ENCODE data around the gene GLB1L2.

GLB1L2 gene

GRCh38 chr11:134362192-134362901, 30.6 kb downstream of the GLB1L2 start:
- TF ChIP-seq TAF1 (IDR thresholded peaks at IDR 0.05; ENCODE audit: low read depth, low read length) (no peak), POLR2A (IDR thresholded peaks at IDR 0.05; ENCODE audit: low read depth, low read length) (no peak), SPI1 (IDR thresholded peaks at IDR 0.05; ENCODE audit: low read depth, low read length) (no peak), PAX5 (IDR thresholded peaks at IDR 0.05; ENCODE audit: insufficient read depth, low read length, severe bottlenecking) (no peak), POU2F2 (IDR thresholded peaks at IDR 0.05; ENCODE audit: low read depth, low read length) (no peak), POLR2AphosphoS5 (IDR thresholded peaks at IDR 0.05; ENCODE audit: low read depth, low read length) (no peak)
- DNase-seq (ENCODE audit: insufficient read length, low spot score) (no peak), FAIRE-seq (no peak)

DNA sequence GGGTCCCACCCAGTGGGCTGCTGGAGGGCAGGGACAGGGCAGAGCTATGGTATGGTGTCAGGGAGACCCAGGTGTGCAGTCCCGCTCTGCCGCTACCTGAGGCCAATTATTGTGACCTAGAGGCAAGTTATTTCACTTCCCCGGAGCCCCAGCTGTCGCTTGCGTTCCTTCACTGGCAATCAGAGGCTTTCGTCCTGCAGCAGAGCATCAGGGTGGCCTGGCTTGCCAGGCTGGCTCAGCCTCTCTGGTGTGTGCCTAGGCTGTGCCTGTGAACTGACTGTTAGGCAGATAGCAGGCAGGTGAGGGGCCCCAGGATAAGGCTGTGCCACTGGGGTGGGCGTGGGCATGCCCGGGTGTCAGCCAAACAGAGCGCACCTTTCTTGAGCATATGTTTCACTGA, 31.4 kb downstream of the GLB1L2 start:
- FAIRE-seq = no peak
- no peak for TF ChIP-seq TAF1 (IDR thresholded peaks at IDR 0.05; ENCODE audit: low read depth, low read length)
- TF ChIP-seq PAX5 (IDR thresholded peaks at IDR 0.05; ENCODE audit: insufficient read depth, low read length, severe bottlenecking) = no peak
- TF ChIP-seq POLR2AphosphoS5 (IDR thresholded peaks at IDR 0.05; ENCODE audit: low read depth, low read length) = no peak
- TF ChIP-seq POLR2A (IDR thresholded peaks at IDR 0.05; ENCODE audit: low read depth, low read length) = no peak
- TF ChIP-seq SPI1 (IDR thresholded peaks at IDR 0.05; ENCODE audit: low read depth, low read length) = no peak
- no peak for TF ChIP-seq POU2F2 (IDR thresholded peaks at IDR 0.05; ENCODE audit: low read depth, low read length)
- DNase-seq (ENCODE audit: insufficient read length, low spot score) = no peak

- DNase-seq (ENCODE audit: insufficient read length, low spot score) (no peak), FAIRE-seq (no peak)
- no peak for TF ChIP-seq POLR2AphosphoS5 (IDR thresholded peaks at IDR 0.05; ENCODE audit: low read depth, low read length)
- TF ChIP-seq POU2F2 (IDR thresholded peaks at IDR 0.05; ENCODE audit: low read depth, low read length) = no peak
- TF ChIP-seq PAX5 (IDR thresholded peaks at IDR 0.05; ENCODE audit: insufficient read depth, low read length, severe bottlenecking) = no peak
- no peak for TF ChIP-seq SPI1 (IDR thresholded peaks at IDR 0.05; ENCODE audit: low read depth, low read length)
- no peak for TF ChIP-seq POLR2A (IDR thresholded peaks at IDR 0.05; ENCODE audit: low read depth, low read length)
- no peak for TF ChIP-seq TAF1 (IDR thresholded peaks at IDR 0.05; ENCODE audit: low read depth, low read length)
Measured at GRCh38 chr11:134363592-134363991, 31.8 kb downstream of the GLB1L2 start.

DNA sequence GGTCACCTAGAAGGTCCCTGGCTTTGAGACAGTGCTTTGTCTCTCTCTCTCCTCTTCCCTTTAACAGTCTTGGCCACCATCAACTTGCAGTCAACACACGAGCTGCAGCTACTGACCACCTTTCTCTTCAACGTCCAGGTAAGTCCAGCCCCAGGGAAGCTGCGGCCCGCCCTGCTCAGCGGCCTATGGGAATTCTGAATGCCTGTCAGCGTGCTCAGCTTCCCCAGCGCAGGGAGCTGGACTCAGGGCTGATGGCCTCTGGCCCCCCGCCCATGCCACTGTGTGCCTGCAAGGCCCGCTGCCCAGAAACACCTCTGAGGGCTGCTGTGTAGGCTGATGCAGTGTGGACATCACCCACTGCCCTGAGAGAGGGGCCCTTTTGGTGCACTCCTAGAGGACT, 32.5 kb downstream of the GLB1L2 start:
- FAIRE-seq = no peak
- DNase-seq (ENCODE audit: insufficient read length, low spot score) = no peak

GRCh38 chr11:134365011-134365925, 33.5 kb downstream of the GLB1L2 start:
- TF ChIP-seq SPI1 (IDR thresholded peaks at IDR 0.05; ENCODE audit: low read depth, low read length) = no peak
- TF ChIP-seq POLR2AphosphoS5 (IDR thresholded peaks at IDR 0.05; ENCODE audit: low read depth, low read length) = no peak
- TF ChIP-seq POU2F2 (IDR thresholded peaks at IDR 0.05; ENCODE audit: low read depth, low read length) = no peak
- TF ChIP-seq POLR2A (IDR thresholded peaks at IDR 0.05; ENCODE audit: low read depth, low read length) = no peak
- TF ChIP-seq PAX5 (IDR thresholded peaks at IDR 0.05; ENCODE audit: insufficient read depth, low read length, severe bottlenecking) = no peak
- no peak for TF ChIP-seq TAF1 (IDR thresholded peaks at IDR 0.05; ENCODE audit: low read depth, low read length)
- FAIRE-seq (no peak), DNase-seq (ENCODE audit: insufficient read length, low spot score) (no peak)

More for the DNA sequence above, 32.5 kb downstream of the GLB1L2 start:
- TF ChIP-seq POLR2AphosphoS5 (IDR thresholded peaks at IDR 0.05; ENCODE audit: low read depth, low read length) = no peak
- no peak for TF ChIP-seq SPI1 (IDR thresholded peaks at IDR 0.05; ENCODE audit: low read depth, low read length)
- no peak for TF ChIP-seq TAF1 (IDR thresholded peaks at IDR 0.05; ENCODE audit: low read depth, low read length)
- TF ChIP-seq POU2F2 (IDR thresholded peaks at IDR 0.05; ENCODE audit: low read depth, low read length) = no peak
- no peak for TF ChIP-seq POLR2A (IDR thresholded peaks at IDR 0.05; ENCODE audit: low read depth, low read length)
- TF ChIP-seq PAX5 (IDR thresholded peaks at IDR 0.05; ENCODE audit: insufficient read depth, low read length, severe bottlenecking) = no peak

DNA sequence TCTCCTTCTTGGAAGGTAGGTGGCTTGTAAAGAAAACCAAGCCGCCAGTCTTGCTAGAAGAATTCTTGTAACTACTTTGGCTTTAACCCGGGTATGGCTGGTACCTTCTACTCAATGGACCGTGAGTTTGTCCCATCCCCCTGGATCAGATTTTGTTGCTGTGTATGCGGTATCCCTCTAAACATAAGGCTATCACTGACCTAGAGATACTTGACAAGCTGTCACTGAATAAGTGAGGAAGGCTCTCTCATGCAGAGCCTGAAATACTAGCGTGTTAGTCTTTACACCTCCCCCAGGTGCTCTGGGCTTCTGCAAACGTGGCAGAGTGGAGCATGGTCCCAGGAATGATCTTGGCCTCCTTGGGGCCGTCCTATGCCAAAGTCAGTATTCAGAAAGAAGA, 34.5 kb downstream of the GLB1L2 start:
- no peak for TF ChIP-seq PAX5 (IDR thresholded peaks at IDR 0.05; ENCODE audit: insufficient read depth, low read length, severe bottlenecking)
- TF ChIP-seq POU2F2 (IDR thresholded peaks at IDR 0.05; ENCODE audit: low read depth, low read length) = no peak
- no peak for TF ChIP-seq TAF1 (IDR thresholded peaks at IDR 0.05; ENCODE audit: low read depth, low read length)
- TF ChIP-seq POLR2AphosphoS5 (IDR thresholded peaks at IDR 0.05; ENCODE audit: low read depth, low read length) = no peak
- no peak for TF ChIP-seq SPI1 (IDR thresholded peaks at IDR 0.05; ENCODE audit: low read depth, low read length)
- TF ChIP-seq POLR2A (IDR thresholded peaks at IDR 0.05; ENCODE audit: low read depth, low read length) = no peak
- no peak for FAIRE-seq
- no peak for DNase-seq (ENCODE audit: insufficient read length, low spot score)

DNA sequence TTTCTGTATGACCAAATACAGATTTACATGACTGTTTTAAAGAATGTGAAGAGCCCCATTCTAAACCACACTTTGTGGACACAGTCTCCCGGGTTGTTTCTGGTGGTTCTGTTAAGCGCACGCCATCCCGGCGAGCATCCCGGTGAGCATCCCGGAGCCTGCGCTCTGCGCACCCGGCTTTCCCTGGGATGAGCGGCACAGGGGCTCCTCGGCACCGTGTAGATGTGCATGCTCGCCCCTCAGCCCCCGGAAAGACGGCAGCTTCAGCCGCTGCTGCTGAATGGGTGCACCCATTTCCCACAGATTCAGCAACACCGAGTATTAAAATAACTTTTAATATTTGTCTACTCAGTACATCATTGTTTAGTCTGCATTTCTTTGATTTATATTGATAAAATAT, 36.0 kb downstream of the GLB1L2 start:
- DNase-seq (ENCODE audit: insufficient read length, low spot score) = no peak
- FAIRE-seq = no peak
- no peak for TF ChIP-seq PAX5 (IDR thresholded peaks at IDR 0.05; ENCODE audit: insufficient read depth, low read length, severe bottlenecking)
- TF ChIP-seq TAF1 (IDR thresholded peaks at IDR 0.05; ENCODE audit: low read depth, low read length) = no peak
- TF ChIP-seq POLR2A (IDR thresholded peaks at IDR 0.05; ENCODE audit: low read depth, low read length) = no peak
- TF ChIP-seq POLR2AphosphoS5 (IDR thresholded peaks at IDR 0.05; ENCODE audit: low read depth, low read length) = no peak
- no peak for TF ChIP-seq POU2F2 (IDR thresholded peaks at IDR 0.05; ENCODE audit: low read depth, low read length)
- no peak for TF ChIP-seq SPI1 (IDR thresholded peaks at IDR 0.05; ENCODE audit: low read depth, low read length)

- no peak for TF ChIP-seq SPI1 (IDR thresholded peaks at IDR 0.05; ENCODE audit: low read depth, low read length)
- DNase-seq (ENCODE audit: insufficient read length, low spot score) = no peak
- FAIRE-seq = no peak
Measured at GRCh38 chr11:134369656-134370525, 38.1 kb downstream of the GLB1L2 start.
